Measurements from ENCODE around the gene ZNF236.

Gene ZNF236

DNA sequence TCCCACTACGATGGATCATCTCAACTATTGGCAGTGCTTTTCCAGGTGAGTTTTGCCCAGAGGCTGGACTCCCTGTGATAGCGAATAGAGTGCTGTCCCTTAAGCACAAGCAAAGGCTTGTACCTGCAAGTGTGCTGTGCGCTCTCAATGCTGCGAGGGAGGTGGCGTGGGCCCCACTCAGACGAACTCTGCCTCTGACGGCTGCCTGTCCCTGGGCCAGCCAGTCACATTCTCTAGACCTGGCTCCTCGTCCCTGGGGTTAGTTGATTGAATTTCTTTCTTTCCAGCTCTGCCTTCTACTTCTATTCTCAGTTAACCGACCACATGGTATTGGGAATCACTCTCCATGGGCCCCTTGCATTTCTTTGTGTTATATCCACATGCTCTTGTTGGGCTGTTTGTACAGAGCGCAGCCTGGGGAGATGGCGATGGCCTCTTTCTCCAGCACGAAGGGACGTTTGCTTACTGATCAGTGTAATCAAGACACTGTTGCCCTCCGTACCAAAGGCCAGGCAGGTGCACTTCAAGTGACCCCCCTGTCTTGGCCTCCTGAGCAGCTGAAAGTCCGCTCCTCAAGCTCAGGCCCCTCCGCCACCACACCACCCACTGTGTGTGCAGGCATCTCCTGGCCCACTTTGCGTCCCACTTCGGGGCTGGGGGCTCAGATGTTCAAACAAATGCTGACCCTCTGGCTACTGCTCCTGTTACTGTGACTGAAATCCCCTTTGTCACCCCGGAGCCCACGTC, 151.3 kb downstream of the ZNF236 start:
- no peak for DNase-seq (ENCODE audit: low read depth)

DNA sequence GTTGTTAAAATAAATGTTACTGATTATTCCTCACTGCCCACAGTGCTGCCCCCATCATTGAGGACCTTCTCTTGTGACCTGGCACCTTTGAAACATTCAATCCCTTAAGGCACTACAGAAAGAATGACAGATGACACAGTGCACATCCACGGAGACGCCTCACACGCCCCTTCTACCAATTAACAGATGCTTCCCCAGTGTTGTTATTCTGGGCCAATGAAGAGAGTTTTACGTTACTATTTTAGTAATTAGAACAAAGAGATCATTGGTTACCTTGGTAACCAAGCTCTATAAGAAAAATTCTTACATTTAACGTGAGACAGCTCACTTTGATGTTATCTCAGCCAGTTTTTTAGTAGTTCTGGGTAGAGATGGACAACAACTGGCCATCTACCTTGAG, 152.0 kb downstream of the ZNF236 start:
- no peak for DNase-seq (ENCODE audit: low read depth)

DNA sequence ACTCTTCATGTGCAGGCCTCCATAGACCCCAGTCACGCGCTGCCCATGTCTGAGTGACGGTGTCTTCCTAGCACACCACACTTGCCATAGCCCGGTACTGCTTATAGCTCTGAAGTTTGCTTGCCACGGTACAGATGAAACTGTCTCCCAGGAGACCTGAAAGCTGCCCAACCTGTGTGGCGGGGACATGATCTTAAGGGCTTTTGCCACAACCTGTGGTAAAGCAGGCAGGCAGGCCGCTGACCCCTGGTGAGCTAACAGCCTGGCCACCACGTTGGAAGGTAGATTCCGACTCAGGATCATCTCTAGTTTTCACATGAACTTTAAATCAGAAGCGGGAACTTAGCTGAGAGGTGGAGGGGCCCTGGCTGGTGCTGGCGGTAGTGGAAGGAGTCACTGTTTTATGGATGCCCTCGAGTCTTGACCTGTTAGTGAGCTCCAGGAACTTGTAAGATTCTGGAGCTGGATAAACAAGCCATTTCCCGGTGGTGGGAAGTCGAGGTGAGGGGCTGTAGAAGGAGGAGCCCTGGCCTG, 153.3 kb downstream of the ZNF236 start:
- no peak for DNase-seq (ENCODE audit: low read depth)

DNA sequence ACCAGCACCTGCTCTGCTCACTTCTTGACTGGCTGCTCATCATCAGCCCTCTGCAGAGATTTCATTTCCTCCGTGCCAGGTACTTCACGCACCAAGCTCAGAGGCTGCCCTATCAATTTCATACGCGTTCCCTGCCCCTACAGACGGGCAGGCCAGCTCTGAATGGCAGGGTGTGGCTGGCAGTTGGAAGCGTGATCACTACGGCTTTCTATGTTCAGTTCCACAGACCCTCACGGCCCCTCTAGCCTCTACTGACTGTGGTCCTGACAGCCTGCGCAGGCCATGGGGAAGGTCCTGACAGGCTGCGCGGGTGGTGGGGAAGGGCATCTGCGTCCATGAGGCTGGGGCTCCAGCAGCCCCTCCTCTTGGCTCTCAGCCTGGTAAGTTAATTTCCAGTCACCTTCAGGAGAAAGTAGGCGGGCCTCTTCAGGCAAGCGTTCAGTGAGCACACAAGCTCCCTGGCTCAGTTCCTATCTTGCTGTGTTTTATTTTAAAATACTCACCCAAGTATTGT, 154.8 kb downstream of the ZNF236 start:
- no peak for DNase-seq (ENCODE audit: low read depth)

DNA sequence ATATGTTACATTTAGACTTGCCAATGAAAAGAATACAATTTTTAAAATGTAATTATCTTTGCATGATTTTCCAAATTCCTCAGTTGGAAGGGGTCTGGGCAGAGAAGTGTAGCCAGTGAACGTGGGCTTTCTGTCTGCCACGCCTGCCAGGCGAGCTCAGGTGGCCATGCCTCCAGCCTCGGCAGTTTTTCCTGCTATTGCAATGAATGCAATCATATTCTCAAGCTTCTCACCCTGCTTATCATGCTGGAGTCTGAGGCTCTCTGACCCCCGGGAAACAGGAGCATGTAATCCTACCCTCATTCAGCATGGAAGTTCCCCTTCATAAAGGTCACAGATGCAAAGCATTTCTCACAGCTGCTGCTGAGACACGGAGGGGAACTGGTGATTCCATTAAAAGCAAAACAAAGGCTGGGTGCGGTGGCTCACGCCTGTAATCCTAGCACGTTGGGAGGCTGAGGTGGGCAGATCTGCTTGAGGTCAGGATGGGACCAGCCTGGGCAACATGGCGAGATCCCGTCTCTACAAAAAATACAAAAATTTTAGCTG, 155.4 kb downstream of the ZNF236 start:
- DNase-seq (ENCODE audit: low read depth): no peak

DNA sequence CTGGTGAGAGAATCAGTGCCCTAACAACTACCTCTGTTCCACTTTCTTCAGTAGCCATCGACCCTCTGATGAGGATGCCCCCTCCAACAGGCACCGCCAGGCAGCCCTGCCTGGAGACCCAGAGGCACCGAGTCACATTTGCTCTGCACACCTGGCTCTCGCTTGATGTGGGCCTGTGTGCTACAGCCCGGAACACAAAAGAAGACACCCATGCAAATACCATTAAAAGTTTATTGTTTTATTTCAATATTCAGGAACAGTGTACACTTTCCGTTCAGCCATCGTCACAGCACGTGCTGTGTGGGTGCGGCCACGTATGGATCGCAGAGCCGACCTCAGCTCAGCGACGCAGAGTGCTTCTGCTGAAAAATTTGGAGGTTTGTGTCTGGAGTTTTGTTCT, 156.3 kb downstream of the ZNF236 start:
- no peak for DNase-seq (ENCODE audit: low read depth)

DNA sequence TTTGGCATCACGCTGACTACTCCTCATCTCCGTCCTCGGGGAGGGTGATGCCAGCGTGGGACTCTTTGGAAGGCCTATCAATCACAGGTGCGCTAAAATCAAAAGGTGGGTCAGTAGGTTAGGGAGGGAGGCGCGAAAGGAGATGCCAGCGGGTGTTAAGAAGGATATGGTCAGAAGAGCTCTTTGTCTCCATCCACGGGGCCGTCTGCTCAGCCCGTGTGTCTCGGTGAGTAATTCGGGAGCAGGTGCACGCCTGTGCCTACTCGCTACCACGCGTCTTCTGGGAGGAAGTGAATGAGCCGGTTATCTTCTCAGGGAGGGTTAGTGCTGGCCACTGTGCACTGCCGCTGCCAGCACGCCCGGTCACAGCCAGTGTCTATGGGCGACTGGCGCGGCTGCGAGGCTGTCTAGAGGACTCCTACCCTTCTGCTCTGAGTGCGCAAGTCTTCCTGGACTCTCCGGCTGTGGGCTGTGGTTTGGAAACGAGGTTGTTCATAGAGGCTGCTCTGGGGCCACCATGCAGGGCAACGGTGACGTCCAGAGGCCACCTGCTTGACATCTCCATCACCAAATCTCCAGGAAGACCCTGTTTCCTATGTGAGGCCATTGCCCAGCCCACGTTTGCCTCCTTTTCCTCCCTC, 156.9 kb downstream of the ZNF236 start:
- no peak for DNase-seq (ENCODE audit: low read depth)

DNA sequence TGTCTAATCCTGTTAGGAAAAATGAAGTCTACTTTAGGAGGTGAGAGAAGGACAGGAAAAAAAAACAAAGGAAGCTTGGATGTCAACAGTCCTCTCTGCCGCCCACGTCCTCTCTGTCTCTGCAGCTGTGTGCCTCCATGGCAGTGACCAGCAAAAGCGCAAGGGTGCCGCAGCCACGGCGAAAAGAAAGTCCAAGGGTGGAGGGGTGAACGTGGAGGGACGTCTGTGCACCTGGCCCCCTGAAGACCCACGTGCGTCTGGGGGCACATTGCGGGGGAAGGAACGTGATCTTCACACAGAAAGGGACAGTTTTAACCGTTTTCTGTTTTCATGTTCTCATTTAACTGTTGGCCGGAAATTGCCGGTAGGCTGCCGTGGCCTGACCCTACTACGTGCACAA, 157.5 kb downstream of the ZNF236 start:
- no peak for DNase-seq (ENCODE audit: low read depth)

DNA sequence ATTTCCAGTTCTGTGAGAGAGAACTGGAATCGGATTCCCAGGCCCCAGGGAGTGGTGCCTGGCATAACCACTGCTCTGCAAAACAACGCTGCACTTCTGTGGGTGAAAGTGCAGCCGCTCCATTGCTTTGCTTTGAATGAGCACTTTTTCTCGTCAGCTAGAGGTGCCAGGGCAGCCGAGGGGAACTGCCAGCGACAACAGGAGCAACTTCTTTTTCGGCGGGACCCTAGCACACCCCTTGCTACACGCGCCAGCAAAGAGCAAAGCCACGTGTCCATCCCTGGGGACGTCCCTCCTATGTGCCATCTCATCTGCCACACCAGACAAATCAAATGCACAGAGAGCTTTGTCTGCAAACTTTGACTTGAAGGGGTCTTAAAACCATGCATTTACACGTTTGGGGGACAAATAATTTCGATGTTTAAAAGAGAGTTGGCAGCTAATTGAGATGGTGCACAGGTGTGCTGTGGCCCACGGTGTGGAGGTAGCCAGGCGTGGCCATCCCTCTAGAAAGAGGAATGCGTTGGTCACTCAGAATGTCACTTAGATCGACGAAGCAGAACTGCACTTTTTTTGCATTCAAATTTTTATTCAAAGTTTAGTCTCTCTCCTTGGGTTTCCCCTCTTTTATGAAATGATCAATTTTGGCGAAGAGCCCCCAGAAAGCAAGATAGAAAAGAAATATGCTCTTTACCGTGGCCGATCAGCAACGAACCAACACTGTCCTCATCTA, 158.5 kb downstream of the ZNF236 start:
- no peak for DNase-seq (ENCODE audit: low read depth)

DNA sequence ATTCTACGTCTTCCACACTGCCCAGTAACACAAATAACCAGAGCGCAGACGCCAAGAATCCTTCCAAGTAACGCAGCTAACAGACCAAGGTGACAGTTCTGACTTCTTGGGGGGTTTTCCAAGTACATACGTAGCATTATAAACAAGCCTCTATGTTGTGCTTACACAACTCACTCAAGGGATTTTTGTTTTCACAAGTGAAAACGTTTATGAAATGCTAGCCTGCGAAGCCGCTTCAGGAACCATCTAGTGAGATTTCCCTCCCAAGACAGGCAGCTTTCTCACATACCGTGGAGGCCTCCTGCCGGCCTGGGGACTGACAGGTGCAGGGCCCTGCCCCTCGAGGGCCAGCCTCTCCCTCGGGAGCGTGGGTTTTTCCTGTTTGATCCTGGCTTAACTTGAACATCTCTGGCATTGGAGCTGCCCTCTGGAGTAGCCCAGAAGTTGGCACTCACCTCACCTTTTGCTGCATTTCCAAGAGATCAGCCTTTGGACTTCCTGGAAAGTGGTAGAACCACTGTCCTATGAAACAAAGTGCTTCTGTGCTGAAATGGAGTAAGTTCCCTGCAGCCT, 159.1 kb downstream of the ZNF236 start:
- no peak for DNase-seq (ENCODE audit: low read depth)

DNA sequence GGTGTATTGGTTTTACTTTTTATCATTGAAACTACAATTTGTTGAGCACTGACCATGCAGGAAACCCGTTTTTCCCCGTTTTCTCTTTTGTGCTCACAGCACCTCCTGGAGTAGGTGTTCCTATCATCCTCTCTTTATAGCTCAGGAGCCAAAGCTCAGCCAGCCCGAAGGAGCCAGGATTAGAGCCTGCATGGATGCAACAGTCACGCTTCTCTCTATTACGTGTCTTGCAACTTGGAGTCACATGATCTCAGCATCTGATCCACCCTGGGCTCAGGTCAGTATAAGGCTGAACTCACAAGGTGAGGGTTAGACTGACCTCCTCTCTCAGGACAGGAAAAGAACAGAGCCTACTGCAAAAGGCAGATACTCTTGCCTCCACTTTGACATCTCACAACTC, 159.7 kb downstream of the ZNF236 start:
- DNase-seq (ENCODE audit: low read depth): no peak

DNA sequence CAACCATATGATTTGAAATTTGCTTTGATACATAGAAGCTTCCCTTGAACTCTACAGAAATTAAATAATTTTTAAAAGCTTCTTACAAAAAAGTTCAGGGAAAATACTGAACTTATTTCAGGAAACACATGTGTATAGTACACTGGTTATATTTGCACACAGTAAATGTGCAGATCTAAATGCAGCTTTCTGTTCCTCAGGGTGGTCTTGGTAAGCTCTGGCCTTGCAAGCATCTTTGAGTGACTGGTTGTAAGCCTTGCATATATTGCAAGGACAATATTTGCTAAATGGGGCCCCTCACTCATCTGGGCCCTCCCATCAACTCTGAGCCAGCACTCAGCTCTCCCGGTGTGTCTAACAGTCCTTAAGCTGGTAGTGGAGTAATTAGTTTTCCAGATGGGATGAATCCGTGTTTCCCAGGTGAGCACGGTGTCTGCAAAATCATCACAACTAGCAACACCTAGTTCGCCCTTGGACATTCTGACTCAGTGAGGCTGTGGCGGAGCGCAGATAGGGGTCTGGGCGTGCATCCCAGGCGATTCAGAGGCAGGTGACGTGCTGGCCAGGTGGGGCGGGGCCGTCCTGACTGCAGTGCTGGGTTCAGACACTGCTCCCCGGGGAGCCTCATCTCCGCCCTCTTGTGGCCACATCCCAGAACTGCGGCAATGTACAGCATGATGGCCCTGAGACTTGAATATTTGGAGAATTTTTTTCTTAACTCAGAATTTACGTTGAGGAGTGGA, 160.7 kb downstream of the ZNF236 start:
- peak; percentile 75 for DNase-seq (ENCODE audit: low read depth)

DNA sequence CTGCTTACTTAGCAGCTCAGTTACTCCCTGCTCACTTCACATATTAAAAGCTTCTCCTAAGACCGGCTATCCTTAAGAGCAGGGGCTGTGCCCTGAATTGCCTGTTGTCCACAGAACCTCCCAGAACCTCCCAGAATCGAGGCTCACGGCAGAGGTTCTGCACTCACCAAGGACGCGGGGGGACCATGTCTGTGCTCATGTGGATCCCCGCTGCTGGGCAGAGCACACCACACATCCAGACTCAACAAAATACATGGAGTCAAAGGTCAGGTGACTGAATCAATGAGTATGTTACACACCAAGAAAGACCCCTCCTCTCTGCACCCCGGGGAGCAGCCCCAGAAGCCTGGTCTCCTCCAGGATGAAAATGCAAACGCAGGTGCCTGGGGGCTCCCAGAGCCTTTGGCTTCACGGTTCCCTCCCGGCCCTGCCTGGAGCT, 161.3 kb downstream of the ZNF236 start:
- no peak for DNase-seq (ENCODE audit: low read depth)

DNA sequence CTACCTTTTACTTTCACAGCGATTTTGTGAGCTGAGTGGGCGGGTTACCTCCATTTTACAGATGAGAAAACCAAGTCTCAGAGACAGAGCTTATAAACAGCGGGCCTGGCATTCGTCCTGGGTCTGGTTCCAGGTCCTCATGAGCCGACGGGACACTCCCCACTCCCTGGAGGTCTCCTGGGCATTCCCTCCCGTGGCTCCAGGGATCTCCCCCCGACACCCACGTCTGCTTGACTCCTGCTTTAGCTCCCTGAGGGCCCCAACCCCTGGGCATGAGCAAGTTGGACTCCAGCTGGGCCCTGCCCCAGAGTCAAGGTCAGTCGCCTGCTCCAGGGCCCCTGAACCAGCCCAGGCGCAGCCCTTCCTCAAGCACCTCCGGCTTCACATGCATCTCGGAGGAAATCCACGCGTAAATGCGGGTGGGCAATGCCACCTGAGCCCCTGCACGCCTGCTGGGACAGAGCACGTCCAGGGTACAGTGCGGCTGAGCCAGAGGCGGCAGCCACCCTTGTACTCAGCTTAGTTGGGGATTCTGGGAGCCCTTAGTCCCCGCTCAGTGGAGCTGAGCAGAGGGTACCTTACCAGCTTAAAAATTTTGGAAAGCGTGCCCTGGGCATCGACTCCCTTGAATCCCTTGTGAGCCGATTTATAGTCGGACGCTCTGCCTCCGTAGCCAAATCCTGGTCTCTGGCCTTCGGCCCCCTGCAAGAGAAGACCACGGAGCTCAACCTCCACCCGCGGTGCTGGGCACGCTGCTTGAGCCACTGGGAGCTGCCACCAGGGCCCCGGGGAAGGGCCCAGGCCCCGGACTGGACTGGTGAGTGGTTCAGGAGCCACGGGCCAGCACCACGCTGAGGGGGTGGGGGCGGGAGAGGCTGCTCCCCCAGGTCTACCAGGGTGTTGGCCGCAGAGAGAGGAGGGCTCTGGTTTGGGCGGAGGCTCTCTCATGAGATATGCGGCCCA, 162.1 kb downstream of the ZNF236 start:
- DNase-seq (ENCODE audit: low read depth): no peak

DNA sequence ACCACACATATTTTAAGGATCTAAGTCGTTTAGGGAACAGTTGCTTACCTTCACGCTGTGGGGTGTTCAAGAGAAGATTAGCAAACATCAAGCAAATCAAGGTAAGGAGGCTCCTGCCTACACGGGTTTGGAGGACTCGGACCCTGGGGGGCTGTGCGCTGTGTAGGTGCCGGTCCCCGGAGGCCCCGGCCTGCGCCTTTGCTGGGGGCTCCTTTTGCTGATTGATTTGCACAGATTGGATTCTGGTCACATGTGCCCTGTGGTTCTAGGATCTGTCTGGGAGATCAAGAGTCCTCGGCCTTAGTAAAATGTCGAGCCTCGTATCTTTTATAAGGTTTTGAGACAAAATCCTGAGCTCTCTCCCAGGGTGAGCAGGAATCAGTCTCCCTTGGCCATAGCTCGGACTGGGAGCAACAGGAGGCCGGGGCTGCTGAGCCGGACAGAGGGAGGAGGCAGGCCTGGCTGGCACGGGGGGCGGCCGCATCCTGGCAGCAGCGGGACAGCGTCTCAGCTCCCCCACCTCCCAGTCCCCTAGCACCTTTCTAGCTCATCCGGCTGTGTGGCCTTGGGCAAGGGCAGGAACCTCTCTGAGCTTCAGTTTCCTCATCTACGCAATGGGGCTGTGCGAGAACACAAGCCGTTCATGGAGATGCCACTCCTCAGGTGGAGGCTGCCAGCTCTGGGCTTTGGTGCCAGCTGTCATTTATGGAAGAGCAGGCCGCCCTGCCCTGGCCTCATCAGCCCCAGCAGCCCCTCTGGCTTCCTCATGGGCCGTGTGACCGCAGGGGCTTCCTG, 163.0 kb downstream of the ZNF236 start:
- no peak for DNase-seq (ENCODE audit: low read depth)

DNA sequence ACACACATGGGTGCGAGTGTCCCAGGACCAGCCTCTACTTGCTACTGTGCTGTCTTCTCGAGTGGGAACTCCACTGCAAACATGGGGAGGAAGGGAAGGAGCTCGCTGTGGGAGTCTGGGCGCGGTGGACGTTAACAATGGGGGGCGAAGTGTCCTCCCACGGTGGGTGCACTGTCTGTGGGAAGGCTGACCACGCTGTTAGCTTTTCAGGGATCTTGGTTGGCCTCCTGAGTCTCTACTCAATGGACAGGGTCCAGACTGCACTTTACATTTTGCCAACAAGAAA, 163.5 kb downstream of the ZNF236 start:
- no peak for DNase-seq (ENCODE audit: low read depth)

DNA sequence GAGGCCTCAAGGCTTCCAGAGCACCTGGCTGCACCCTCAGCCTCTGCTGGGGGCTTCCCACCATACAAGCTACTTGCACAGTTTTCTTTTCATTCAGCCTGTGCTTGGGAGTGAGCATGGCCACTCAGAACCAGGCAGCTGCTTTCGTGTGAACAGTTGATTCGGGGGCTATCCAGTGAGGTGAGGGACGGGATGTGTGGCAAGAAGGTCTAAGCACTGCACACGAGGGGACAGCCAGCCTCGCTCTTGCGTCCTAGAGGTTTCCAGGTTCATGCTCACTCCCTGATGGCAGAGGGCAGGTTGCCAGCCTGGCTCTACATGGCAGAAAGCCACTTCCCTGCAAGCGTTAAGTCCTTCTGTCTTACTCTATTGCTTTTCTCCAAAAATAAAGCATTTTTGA, 164.0 kb downstream of the ZNF236 start:
- DNase-seq (ENCODE audit: low read depth): no peak

DNA sequence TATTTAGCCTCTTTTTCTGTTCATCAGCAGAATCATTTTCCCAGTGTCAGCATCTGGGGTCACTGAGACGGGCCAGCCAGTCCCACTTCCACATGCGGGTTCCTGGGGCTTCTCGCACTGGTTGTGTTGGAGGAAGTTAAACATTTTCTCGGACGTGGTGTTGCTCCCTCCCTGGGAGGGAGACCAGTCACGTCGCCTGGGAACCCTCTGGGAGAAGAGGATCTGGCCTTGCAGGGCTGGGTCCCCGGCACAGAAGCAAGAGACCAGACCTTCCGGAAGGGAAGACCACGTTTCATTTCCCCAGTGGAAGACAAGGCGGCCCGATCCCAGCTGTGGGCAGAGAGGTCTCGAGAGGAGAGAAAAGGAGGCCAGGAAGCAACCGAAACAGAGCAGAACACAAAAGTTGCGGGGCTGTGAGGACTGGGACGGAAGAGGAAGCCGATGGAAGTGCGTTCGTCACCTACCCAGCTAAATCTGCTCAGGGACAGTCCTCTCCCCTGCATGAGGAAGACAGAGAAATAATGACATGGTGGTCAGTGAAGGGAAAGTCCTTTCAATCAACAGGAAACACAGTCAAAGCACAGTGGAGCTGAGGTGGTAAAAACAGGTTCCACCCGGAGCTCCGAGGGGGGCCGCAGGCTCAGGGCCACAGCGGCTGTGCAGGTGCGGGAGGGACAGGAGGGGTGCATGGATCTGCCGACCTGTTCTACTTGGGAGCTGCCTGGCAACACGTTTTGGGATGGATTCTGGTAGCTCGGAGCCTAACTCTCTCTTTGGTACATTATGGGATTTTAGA, 165.9 kb downstream of the ZNF236 start:
- no peak for DNase-seq (ENCODE audit: low read depth)
